HepG2 (cell line): Measurements from ENCODE around the gene BPIFA2. TPM values are rescaled to one million over a fixed set of nuclear protein-coding genes. Genes with fewer than 3 reads are reported as not detected.

Experiments used
- ATAC-seq: fragments of 200-7000 bp; cut with Tn5 transposase; 3 replicates; pipeline ENCODE4 v1.9.1; 2020; ENCODE audit warnings: mild to moderate bottlenecking, moderate library complexity
- BruUV-seq: library from RNA; stranded (reverse); fragments of 400-500 nt; replicated peaks from 2 replicates; lab custom pipeline; 2021; lab: Mats Ljungman, UMichigan
- CTCF ChIA-PET: fragments of 300-600 bp; formaldehyde crosslinking; extraction: SDS; loops from one replicate; lab custom pipeline; 2021; ENCODE audit warnings: low total read pairs, inconsistent platforms, low intra/inter-chr PET ratio; lab: Yijun Ruan, JAX
- POLR2A ChIA-PET: fragments of 350-600 bp; sonication (Branson Sonifier 250); formaldehyde crosslinking; loops from one replicate; lab custom pipeline; 2020; ENCODE audit warnings: antibody characterized with exemption, inconsistent platforms; lab: Yijun Ruan, JAX
- DNase-seq: peaks from one replicate; pipeline ENCODE4 v3.0.0-alpha.2; 2015; ENCODE audit warnings: low spot score
- FAIRE-seq: peaks from 3 replicates; lab custom pipeline; 2011; peaks lifted over from hg19 to GRCh38; lab: Jason Lieb, UNC
- H2AFZ ChIP-seq: one replicate; pipeline ENCODE4 v1.6.1; 2011; ENCODE audit warnings: low read length, inconsistent platforms
- H3K27ac ChIP-seq: fragments of 300-600 bp; 3 replicates; pipeline ENCODE4 v1.8.0; 2011; ENCODE audit warnings: mixed run types, mild to moderate bottlenecking, mixed read lengths, low read length, inconsistent platforms; ENCODE audit not compliant: insufficient read depth; ENCODE audit errors: extremely low read length
- H3K27me3 ChIP-seq, 2 experiments: fragments of 200-600 bp in 1 of 2; 2 replicates in 1 of 2; 3 replicates in 1 of 2; pipeline versions ENCODE4 v1.6.0 to v1.8.0; 2011; ENCODE audit warnings: low read length in 2 of 2, mild to moderate bottlenecking in 2 of 2, moderate library complexity in 2 of 2, inconsistent platforms in 1 of 2; ENCODE audit not compliant: insufficient read depth in 2 of 2, control insufficient read depth in 1 of 2
- H3K36me3 ChIP-seq, 2 experiments: fragments of 200-600 bp in 1 of 2; replicated peaks in 1 of 2; 2 replicates in 1 of 2; 3 replicates in 1 of 2; pipeline versions ENCODE4 v1.5.1 to v1.8.0; 2011; ENCODE audit warnings: low read length in 2 of 2, inconsistent platforms in 1 of 2; ENCODE audit not compliant: insufficient read depth in 2 of 2, control insufficient read depth in 1 of 2
- H3K4me1 ChIP-seq: 2 replicates; pipeline ENCODE4 v1.5.1; 2012; ENCODE audit warnings: low read length, inconsistent platforms; ENCODE audit not compliant: insufficient read depth
- H3K4me2 ChIP-seq: 2 replicates; pipeline ENCODE4 v1.6.0; 2011; ENCODE audit warnings: low read depth, low read length, inconsistent platforms
- H3K4me3 ChIP-seq, 3 experiments: fragments of 200-600 bp in 1 of 3; sonication (generic), shearing (Covaris generic) in 1 of 3; replicated peaks in 1 of 3; 2 replicates each; pipeline ENCODE4 v1.5.1; 2011 to 2016; ENCODE audit warnings: low read length in 3 of 3, inconsistent platforms in 2 of 3, low read depth in 2 of 3, mild to moderate bottlenecking in 2 of 3, control low read depth in 1 of 3, mixed read lengths in 1 of 3; ENCODE audit not compliant: insufficient read depth in 1 of 3
- H3K79me2 ChIP-seq: one replicate; pipeline ENCODE4 v1.6.1; 2011; ENCODE audit warnings: low read length, inconsistent platforms; ENCODE audit not compliant: insufficient read depth
- H3K9ac ChIP-seq: 2 replicates; pipeline ENCODE4 v1.6.0; 2011; ENCODE audit warnings: mild to moderate bottlenecking, low read depth, low read length, inconsistent platforms; ENCODE audit not compliant: insufficient read depth
- H3K9me3 ChIP-seq: 2 replicates; pipeline ENCODE4 v1.5.1; 2012; ENCODE audit warnings: mild to moderate bottlenecking, low read length
- H4K20me1 ChIP-seq: 2 replicates; pipeline ENCODE4 v1.6.0; 2011; ENCODE audit warnings: inconsistent platforms, mild to moderate bottlenecking, low read length, moderate library complexity; ENCODE audit not compliant: insufficient read depth
- AHR ChIP-seq: IDR thresholded peaks from 2 replicates; pipeline ENCODE4 v1.6.1; 2018; ENCODE audit warnings: missing genetic modification reagents, missing compliant biosample characterization
- ATRX ChIP-seq: sonication (generic); formaldehyde crosslinking; IDR thresholded peaks from 2 replicates; pipeline ENCODE4 v1.4.0; 2020; ENCODE audit warnings: missing genetic modification reagents, borderline replicate concordance
- CENPT ChIP-seq: sonication (generic); formaldehyde crosslinking; IDR thresholded peaks from 2 replicates; pipeline ENCODE4 v1.8.0; 2022; ENCODE audit warnings: low read depth, mild to moderate bottlenecking, moderate library complexity, missing genetic modification reagents
- KLF12 ChIP-seq: sonication (generic); formaldehyde crosslinking; IDR thresholded peaks from 2 replicates; pipeline ENCODE4 v1.4.0; 2020; ENCODE audit warnings: missing genetic modification reagents, borderline replicate concordance
- PCBP2 ChIP-seq: fragments of 200-400 bp; formaldehyde crosslinking; optimal IDR thresholded peaks from 2 replicates; pipeline ENCODE3; 2018; ENCODE audit warnings: low read length, low read depth; ENCODE audit not compliant: poor library complexity, severe bottlenecking
- REXO4 ChIP-seq: sonication (generic); formaldehyde crosslinking; IDR thresholded peaks from 2 replicates; pipeline ENCODE4 v1.8.0; 2022; ENCODE audit warnings: missing genetic modification reagents, mild to moderate bottlenecking, borderline replicate concordance
- SP1 ChIP-seq, 2 experiments: fragments of 450-650 bp in 1 of 2; sonication (generic) in 1 of 2; formaldehyde crosslinking in 1 of 2; IDR thresholded peaks; 2 replicates each; pipeline versions ENCODE4 v1.4.0 to v1.6.1; 2016 to 2020; ENCODE audit warnings: missing genetic modification reagents in 1 of 2
- TERF1 ChIP-seq: sonication (generic); formaldehyde crosslinking; IDR thresholded peaks from 2 replicates; pipeline ENCODE4 v1.8.0; 2022; ENCODE audit warnings: mild to moderate bottlenecking, missing genetic modification reagents, moderate library complexity
- ZNF256 ChIP-seq: sonication (generic); formaldehyde crosslinking; conservative IDR thresholded peaks from 2 replicates; pipeline ENCODE4 v1.4.0; 2020; ENCODE audit warnings: missing genetic modification reagents
- ZNF446 ChIP-seq: sonication (generic); formaldehyde crosslinking; IDR thresholded peaks from 2 replicates; pipeline ENCODE4 v1.5.0; 2020; ENCODE audit warnings: mild to moderate bottlenecking, missing genetic modification reagents
- WGBS: methylation state at CpG from one replicate; pipeline ENCODE4 v1.1.6; 2017; ENCODE audit warnings: low lambda C conversion rate; 5-methylcytosine and 5-hydroxymethylcytosine counted together
- in situ Hi-C: cut with HindIII; loops from 2 replicates; pipeline ENCODE4 v1.10.0; 2017; ENCODE audit warnings: low pct_unique_long_range_greater_than_20kb; ENCODE audit not compliant: extremely low pct_ligation_motif_present
- intact Hi-C: fragments of 100-400 bp; cut with micrococcal nuclease; formaldehyde crosslinking; loops from one replicate; pipeline ENCODE4 v1.10.0; 2022; ENCODE audit not compliant: unreplicated experiment
- polyA plus RNA-seq, 8 experiments: library from polyadenylated mRNA; depleted of rRNA in 3 of 8; stranded (reverse) in 7 of 8; unstranded in 1 of 8; fragments of >200 nt; fragmentation: Illumina TruSeq in 4 of 8; extraction: Trizol in 4 of 8; gene quantifications; 2 replicates each; pipeline versions ENCODE4 v1.2.1 to v1.2.3, GENCODE V29; 2011 to 2016; ENCODE audit warnings: low read depth in 4 of 8, missing spikeins in 1 of 8, mixed read lengths in 1 of 8; ENCODE audit not compliant: insufficient read depth in 1 of 8
- total RNA-seq, 5 experiments: library from RNA; depleted of rRNA; stranded (reverse); fragments of >200 nt; fragmentation: Illumina TruSeq; extraction: Trizol; gene quantifications; 2 replicates each; pipeline ENCODE4 v1.2.3, GENCODE V29; 2016; ENCODE audit warnings: low read depth in 1 of 5
- TF ChIP-seq, protein P1 (sequence below): sonication (generic); formaldehyde crosslinking; IDR thresholded peaks from 2 replicates; pipeline ENCODE4 v1.5.0; 2020; ENCODE audit warnings: mild to moderate bottlenecking, missing genetic modification reagents

Gene BPIFA2
- total and polyA plus RNA-seq, 2 of the 13 experiments (the other 11 are each of a cell fraction or from before 2014, with no cell fraction given) = not detected

DNA sequence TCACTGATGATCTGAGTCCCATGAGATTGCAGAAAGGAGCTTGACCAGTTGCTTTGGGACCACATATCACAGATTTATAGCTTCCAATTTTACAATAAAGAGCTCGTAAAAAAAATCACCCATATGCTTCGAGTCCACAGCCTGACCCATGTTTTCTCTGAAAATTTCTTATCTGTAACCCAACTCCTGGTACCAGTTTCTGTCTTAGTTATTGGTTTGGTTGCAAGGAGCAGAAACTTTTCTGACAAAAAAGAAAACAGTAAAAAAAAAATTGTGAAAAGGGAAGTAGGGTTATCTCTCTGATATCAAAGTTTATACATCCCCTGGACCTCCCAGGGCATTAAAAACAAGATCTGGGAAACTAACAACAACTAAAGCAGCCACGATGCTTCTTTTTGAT, 30.8 kb upstream of the BPIFA2 start:
- ChIA-PET CTCF (no interaction called here), POLR2A (no interaction called here)
- H3K79me2 ChIP-seq = no peaks in the 10 kb centered on the region
- no peaks in the 10 kb centered on the region for H3K36me3 ChIP-seq
- peaks cover 6% of the 10 kb centered on the region; the same call in 1 of the 2 replicates for H3K4me1 ChIP-seq
- ATAC-seq (no peak), FAIRE-seq (no peak), DNase-seq (no peak)
- TF ChIP-seq ZNF256 (CRISPR knock-in tag) (no peak), ZNF446 (CRISPR knock-in tag) (no peak), PCBP2 (no peak), SP1 (IDR thresholded peaks at IDR 0.05) (no peak), SP1 (CRISPR knock-in tag; IDR thresholded peaks at IDR 0.05) (no peak), TERF1 (CRISPR knock-in tag) (no peak), KLF12 (CRISPR knock-in tag) (no peak), REXO4 (CRISPR knock-in tag) (no peak), AHR (CRISPR knock-in tag) (no peak), ATRX (CRISPR knock-in tag) (no peak), CENPT (CRISPR knock-in tag) (no peak)
- TF ChIP-seq, protein P1, sequence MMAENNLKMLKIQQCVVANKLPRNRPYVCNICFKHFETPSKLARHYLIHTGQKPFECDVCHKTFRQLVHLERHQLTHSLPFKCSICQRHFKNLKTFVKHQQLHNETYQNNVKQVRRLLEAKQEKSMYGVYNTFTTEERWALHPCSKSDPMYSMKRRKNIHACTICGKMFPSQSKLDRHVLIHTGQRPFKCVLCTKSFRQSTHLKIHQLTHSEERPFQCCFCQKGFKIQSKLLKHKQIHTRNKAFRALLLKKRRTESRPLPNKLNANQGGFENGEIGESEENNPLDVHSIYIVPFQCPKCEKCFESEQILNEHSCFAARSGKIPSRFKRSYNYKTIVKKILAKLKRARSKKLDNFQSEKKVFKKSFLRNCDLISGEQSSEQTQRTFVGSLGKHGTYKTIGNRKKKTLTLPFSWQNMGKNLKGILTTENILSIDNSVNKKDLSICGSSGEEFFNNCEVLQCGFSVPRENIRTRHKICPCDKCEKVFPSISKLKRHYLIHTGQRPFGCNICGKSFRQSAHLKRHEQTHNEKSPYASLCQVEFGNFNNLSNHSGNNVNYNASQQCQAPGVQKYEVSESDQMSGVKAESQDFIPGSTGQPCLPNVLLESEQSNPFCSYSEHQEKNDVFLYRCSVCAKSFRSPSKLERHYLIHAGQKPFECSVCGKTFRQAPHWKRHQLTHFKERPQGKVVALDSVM = no peak
- no peaks in the 10 kb centered on the region for H3K9me3 ChIP-seq
- H3K9ac ChIP-seq = no peak overlapping the region
- 0% methylated on average over 3 of the region's 3 CpGs for WGBS
- H3K27me3 ChIP-seq = peaks cover 2 to 19% of the 10 kb centered on the region in 2 experiments; a peak in 3 of 5 replicates
- H3K4me3 ChIP-seq = no peak overlapping the region
- in situ Hi-C loops = no loop called here
- H3K27ac ChIP-seq = no peak overlapping the region
- no TSS peak for BruUV-seq
- H3K4me2 ChIP-seq = no peak overlapping the region
- H2AFZ ChIP-seq = no peak overlapping the region
- no peaks in the 10 kb centered on the region for H4K20me1 ChIP-seq
- intact Hi-C loops = no loop called here
